Activated CD4-positive, alpha-beta T cell treated with anti-CD3 and anti-CD28 coated beads, Interleukin-2, amount 50 U/mL, for 48 hours (primary cell): Measurements from ENCODE around the gene CIAPIN1.
"Not testable (repeated sequence)": the region's sequence is repeated elsewhere in the genome, so short reads cannot be mapped to it uniquely, and the experiment has no call there.

Experiments used
- DNase-seq, 2 experiments: peaks; one replicate each; pipeline ENCODE4 v3.0.0-alpha.2; 2020

Gene CIAPIN1

DNA sequence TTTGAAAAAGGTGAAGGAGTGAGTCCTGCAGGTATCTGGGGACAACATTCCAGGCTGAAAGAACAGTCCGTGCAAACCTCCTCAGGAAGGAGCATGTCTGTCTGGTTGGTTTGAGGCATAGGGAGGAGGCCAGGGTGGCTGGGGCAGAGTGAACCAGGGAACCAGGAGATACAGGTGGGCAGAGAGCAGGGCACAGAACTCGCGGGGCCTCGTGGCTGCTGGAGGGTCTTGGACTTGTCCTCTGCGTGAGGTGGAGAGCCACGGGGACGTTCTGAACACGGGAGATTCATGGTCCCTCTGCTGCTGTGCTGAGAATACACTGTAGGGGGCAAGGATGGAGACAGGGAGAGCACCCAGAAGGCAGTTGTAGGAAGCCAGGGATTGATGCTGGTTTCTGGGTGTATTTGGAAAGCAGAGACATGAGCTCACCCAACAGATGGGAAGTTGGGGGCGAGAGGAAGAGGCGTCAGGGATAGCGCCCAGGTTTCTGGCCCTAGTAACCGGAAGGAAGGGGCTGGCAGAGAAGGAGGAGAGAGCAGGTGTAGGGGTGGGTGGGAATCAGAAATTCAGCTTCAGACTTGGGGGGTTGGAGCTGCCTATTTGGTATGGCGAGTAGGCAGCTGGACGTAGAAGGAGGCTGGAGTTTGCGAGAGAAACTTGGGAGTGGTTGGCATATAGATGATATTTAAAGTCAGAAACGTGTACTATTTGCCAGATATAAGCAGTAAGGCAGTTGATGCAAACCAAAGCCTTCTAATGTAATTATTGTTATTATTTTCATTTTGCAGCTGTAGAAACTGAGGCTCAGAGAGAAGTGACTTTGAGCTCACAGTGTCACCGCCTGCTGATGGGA lies 43.0 kb downstream of the CIAPIN1 start, which contains the start of gene CCL17:
Gene CCL17, plus strand, starts transcription at position 803 of the 853 bp plus-strand sequence. CDS start 9,166 bp downstream, outside the sequence.
- DNase-seq = no peak

DNA sequence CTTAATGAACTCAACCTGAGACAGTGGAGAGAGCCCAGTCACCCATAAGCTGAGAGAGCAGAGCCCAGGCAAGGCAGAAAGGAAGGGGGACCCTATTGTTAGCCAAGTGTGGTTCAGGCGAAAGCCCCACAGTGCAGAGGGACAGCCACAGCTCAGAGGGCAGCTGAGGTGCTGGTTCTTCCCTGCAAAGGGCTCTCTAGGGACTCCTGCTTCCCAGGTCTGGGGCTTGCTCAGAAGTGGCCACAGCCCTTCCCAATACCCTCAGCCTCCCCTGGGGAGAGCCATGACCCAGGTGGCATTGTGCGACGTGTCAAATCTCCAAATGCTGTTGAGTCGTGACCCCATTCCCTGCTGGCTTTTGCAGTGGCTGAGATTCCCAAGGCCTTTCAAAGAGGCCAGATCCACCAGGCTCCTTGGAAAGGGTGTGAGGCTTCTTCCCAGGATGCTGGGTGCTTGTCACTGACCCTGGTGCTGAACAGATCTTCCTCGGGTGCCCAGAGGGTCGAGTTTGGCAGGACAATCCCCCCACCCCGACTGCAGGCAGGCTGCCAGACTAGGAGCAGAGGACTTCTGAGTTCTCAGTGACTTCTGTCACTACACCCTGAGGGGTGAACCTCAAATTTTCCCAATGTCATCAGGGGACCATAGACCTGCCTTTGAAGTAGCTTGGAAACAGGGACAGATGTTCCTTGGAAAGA lies 45.1 kb downstream of the CIAPIN1 start:
- no peak for DNase-seq

DNA sequence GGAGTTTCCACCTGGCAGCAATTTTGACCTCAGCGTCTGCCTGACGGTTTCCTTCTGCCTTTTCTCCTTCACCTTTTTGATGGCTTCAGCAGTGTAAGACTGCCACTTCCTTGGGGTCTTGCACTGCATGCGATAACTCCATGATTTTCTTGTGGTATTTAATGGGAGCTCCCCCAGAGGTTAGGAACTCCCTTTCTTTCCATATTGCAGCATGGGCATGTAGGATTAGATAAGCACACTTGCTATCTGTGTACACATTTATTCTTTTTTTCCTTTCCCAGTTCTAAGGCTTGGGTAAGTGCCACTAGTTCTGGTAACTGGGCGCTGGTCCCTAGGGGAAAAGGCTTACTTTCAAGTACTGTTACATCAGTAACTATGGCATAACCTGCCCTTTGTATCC lies 49.7 kb downstream of the CIAPIN1 start:
- not testable (repeated sequence) for DNase-seq

- no peak for DNase-seq
Observed at GRCh38 chr16:57396786-57397185, 50.4 kb downstream of the CIAPIN1 start.

- DNase-seq = no peak
Observed at GRCh38 chr16:57395026-57395425, 52.2 kb downstream of the CIAPIN1 start.

DNA sequence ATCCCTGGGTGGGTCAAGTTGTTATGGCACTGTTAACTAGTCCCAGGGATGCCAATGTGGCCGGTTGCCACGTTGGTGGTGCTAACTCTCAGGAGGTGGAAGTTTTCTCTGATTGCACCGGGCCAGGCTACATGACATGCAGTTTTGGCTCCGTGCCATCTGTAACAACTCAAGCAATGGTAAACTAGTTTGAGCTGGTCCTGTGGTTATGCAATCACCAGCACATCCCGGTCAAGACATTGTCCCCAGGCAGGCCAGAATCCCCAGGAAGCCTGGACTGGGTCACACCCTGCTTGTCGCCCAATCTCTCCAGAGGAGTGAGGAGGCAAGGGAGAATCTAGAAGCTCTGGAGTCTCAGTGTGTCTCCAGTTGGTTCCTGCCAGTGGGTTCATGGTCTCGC lies 52.7 kb downstream of the CIAPIN1 start:
- DNase-seq = no peak

- no peak for DNase-seq
Observed at GRCh38 chr16:57392694-57393093, 54.5 kb downstream of the CIAPIN1 start.

- no peak for DNase-seq
Observed at GRCh38 chr16:57391708-57392107, 55.5 kb downstream of the CIAPIN1 start.

- DNase-seq = no peak
Observed at GRCh38 chr16:57391300-57391699, 55.9 kb downstream of the CIAPIN1 start.

GRCh38 chr16:57390636-57391295 lies 56.4 kb downstream of the CIAPIN1 start:
- DNase-seq = no peak

DNA sequence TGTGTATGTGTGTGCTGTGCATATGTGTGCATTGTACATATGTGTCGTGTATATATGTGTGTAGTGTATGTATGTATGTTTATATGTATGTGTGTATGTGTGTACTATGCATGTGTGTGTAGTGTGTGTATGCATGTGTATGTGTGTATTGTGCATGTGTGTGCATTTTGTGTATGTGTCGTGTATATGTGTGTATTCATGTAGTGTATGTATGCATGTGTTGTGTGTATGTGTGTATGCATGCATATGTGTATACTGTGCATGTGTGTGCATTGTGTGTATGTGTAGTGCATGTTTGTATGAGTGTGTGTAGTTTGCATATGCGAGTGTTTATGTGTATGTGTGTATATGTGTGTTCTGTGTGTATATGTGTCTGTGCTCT lies 58.1 kb downstream of the CIAPIN1 start:
- DNase-seq = no peak

GRCh38 chr16:57388359-57389086 lies 58.7 kb downstream of the CIAPIN1 start:
- no peak for DNase-seq

- no peak for DNase-seq
Observed at GRCh38 chr16:57387598-57388354, 59.4 kb downstream of the CIAPIN1 start.

GRCh38 chr16:57386381-57386951 lies 60.7 kb downstream of the CIAPIN1 start:
- DNase-seq = no peak

GRCh38 chr16:57385083-57385482 lies 62.1 kb downstream of the CIAPIN1 start:
- DNase-seq = no peak

DNA sequence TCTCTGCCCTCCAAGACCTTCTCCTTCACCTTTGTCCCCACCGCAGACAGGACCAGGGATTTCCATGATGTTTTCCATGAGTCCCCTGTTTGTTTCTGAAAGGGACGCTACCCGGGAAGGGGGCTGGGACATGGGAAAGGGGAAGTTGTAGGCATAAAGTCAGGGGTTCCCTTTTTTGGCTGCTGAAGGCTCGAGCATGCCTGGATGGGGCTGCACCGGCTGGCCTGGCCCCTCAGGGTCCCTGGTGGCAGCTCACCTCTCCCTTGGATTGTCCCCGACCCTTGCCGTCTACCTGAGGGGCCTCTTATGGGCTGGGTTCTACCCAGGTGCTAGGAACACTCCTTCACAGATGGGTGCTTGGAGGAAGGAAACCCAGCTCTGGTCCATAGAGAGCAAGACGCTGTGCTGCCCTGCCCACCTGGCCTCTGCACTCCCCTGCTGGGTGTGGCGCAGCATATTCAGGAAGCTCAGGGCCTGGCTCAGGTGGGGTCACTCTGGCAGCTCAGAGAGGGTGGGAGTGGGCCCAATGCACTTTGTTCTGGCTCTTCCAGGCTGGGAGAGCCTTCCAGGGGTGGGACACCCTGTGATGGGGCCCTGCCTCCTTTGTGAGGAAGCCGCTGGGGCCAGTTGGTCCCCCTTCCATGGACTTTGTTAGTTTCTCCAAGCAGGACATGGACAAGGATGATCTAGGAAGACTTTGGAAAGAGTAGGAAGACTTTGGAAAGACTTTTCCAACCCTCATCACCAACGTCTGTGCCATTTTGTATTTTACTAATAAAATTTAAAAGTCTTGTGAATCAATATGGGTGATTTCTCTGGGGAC lies 62.7 kb downstream of the CIAPIN1 start:
- no peak for DNase-seq

DNA sequence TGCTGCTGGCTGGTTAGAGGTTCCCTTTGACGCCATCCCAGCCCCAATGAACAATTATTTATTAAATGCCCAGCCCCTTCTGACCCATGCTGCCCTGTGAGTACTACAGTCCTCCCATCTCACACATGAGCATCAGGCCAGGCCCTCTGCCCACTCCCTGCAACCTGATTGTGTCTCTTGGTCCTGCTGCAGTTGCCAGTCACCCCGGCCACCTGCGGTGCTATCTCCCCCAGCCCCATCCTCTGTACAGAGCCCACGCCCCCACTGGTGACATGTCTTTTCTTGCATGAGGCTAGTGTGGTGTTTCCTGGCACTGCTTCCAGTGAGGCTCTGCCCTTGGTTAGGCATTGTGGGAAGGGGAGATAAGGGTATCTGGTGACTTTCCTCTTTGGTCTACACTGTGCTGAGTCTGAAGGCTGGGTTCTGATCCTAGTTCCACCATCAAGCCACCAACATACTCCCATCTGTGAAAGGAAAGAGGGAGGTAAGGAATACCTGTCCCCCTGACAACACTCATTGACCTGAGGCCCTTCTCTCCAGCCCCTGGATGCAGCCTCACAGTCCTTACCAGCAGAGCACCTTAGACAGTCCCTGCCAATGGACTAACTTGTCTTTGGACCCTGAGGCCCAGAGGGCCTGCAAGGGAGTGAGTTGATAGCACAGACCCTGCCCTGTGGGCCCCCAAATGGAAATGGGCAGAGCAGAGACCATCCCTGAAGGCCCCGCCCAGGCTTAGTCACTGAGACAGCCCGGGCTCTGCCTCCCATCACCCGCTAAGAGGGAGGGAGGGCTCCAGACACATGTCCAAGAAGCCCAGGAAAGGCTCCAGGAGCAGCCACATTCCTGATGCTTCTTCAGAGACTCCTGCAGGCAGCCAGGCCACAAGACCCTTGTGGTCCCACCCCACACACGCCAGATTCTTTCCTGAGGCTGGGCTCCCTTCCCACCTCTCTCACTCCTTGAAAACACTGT lies 63.6 kb downstream of the CIAPIN1 start:
- DNase-seq = no peak

GRCh38 chr16:57382535-57383275 lies 64.5 kb downstream of the CIAPIN1 start:
- DNase-seq = no peak
